Measurements from ENCODE around the gene UNC13D. TPM values are rescaled to one million over a fixed set of nuclear protein-coding genes. Genes with fewer than 3 reads are reported as not detected.

Gene UNC13D
- total RNA-seq, 1 donor from 2014 or later, result 2.7 TPM

- FAIRE-seq (no peak), DNase-seq (ENCODE audit: low read depth) (no peak)
- Histone ChIP-seq H3K4me2 (ENCODE audit: low read length) (no peak overlapping the region), H3K27me3 (ENCODE audit: insufficient read depth, low read length) (no peaks in the 10 kb centered on the region), H2AFZ (ENCODE audit: low read depth, low read length) (no peak overlapping the region), H3K36me3 (ENCODE audit: insufficient read depth, low read length) (peaks cover 10% of the 10 kb centered on the region), H3K27ac (ENCODE audit: low read depth, low read length) (no peak overlapping the region), H3K4me3 (ENCODE audit: insufficient read depth, low read depth, low read length) (no peak overlapping the region), H3K9me3 (ENCODE audit: insufficient read depth, low read depth, low read length) (no peaks in the 10 kb centered on the region), H4K20me1 (ENCODE audit: insufficient read depth, low read length) (peaks cover 21% of the 10 kb centered on the region), H3K79me2 (ENCODE audit: insufficient read depth, low read length) (peaks cover 36% of the 10 kb centered on the region), H3K4me1 (ENCODE audit: insufficient read depth, low read length) (no peaks in the 10 kb centered on the region), H3K9ac (ENCODE audit: low read length) (no peak overlapping the region)
- TF ChIP-seq CTCF (IDR thresholded peaks at IDR 0.05; ENCODE audit: insufficient read depth, low read depth, low read length), result no peak
- TF ChIP-seq EZH2 (IDR thresholded peaks at IDR 0.05; ENCODE audit: insufficient read depth, low read length), result no peak
- no peaks in the 10 kb centered on the region for H3K4me1 Mint-ChIP-seq (ENCODE audit: low read depth, unreplicated experiment)
- no peaks in the 10 kb centered on the region for H3K9me3 Mint-ChIP-seq (ENCODE audit: unreplicated experiment)
- no peaks in the 10 kb centered on the region for H3K27me3 Mint-ChIP-seq (ENCODE audit: low read depth, unreplicated experiment)
- no peak overlapping the region for H3K4me3 Mint-ChIP-seq (ENCODE audit: unreplicated experiment)
- H3K27ac Mint-ChIP-seq (ENCODE audit: unreplicated experiment), result no peak overlapping the region
- H3K36me3 Mint-ChIP-seq (ENCODE audit: low read depth, unreplicated experiment), result peaks cover 5% of the 10 kb centered on the region
Measured at GRCh38 chr17:75799402-75799801, 44.8 kb downstream of the UNC13D start.

DNA sequence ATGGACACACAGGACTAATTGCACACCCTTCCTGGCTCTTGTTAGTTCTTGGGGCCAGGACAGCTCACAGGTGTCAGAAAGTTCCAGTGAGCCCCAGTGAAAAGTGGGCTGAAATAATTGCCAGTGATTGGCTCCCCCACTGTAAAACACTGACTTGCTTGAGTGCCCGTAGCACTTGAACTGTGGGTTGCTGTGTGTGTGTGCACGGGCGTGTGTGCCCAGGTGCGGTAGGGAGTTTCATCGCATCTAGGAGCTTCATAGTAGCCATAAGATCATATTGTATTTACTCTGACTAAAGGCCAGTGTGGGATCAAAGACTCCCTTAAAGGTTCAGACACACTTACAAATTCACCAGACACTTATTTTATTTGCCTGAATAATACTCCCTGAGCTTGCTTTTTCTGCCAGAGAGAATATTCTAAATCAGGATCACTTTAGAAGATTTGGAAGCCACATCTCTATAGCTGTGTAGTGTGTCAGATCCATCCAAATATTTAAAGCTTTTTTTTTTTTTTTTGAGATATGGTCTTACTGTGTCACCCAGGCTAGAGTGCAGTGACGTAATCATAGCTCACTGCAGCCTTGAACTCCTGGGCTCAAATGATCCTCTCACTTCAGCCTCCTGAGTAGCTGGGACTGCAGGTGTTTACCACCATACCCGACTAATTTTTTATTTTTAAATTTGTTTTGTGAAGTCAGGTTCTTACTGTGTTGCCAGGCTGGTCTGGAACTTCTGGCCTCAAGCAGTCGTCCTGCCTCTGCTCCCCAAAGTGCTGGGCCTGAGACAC is 48.2 kb downstream of the UNC13D start:
- Histone ChIP-seq H3K79me2 (ENCODE audit: insufficient read depth, low read length) (peaks cover 65% of the 10 kb centered on the region), H3K4me2 (ENCODE audit: low read length) (no peak overlapping the region), H3K4me1 (ENCODE audit: insufficient read depth, low read length) (peaks cover 3% of the 10 kb centered on the region), H3K9me3 (ENCODE audit: insufficient read depth, low read depth, low read length) (no peaks in the 10 kb centered on the region), H2AFZ (ENCODE audit: low read depth, low read length) (no peak overlapping the region), H3K27me3 (ENCODE audit: insufficient read depth, low read length) (no peaks in the 10 kb centered on the region), H3K9ac (ENCODE audit: low read length) (no peak overlapping the region), H3K4me3 (ENCODE audit: insufficient read depth, low read depth, low read length) (no peak overlapping the region), H4K20me1 (ENCODE audit: insufficient read depth, low read length) (peaks cover 15% of the 10 kb centered on the region), H3K36me3 (ENCODE audit: insufficient read depth, low read length) (peaks cover 16% of the 10 kb centered on the region), H3K27ac (ENCODE audit: low read depth, low read length) (no peak overlapping the region)
- DNase-seq (ENCODE audit: low read depth), result no peak
- H3K36me3 Mint-ChIP-seq (ENCODE audit: low read depth, unreplicated experiment), result peaks cover 5% of the 10 kb centered on the region
- peaks cover 1% of the 10 kb centered on the region for H3K9me3 Mint-ChIP-seq (ENCODE audit: unreplicated experiment)
- no peak for FAIRE-seq
- H3K27me3 Mint-ChIP-seq (ENCODE audit: low read depth, unreplicated experiment), result no peaks in the 10 kb centered on the region
- H3K4me3 Mint-ChIP-seq (ENCODE audit: unreplicated experiment), result no peak overlapping the region
- H3K27ac Mint-ChIP-seq (ENCODE audit: unreplicated experiment), result no peak overlapping the region
- H3K4me1 Mint-ChIP-seq (ENCODE audit: low read depth, unreplicated experiment), result peaks cover 11% of the 10 kb centered on the region
- TF ChIP-seq CTCF (IDR thresholded peaks at IDR 0.05; ENCODE audit: insufficient read depth, low read depth, low read length) (no peak), EZH2 (IDR thresholded peaks at IDR 0.05; ENCODE audit: insufficient read depth, low read length) (no peak)

GRCh38 chr17:75793460-75793859 is 50.7 kb downstream of the UNC13D start:
- Histone ChIP-seq H3K79me2 (ENCODE audit: insufficient read depth, low read length) (peaks cover 89% of the 10 kb centered on the region), H3K4me3 (ENCODE audit: insufficient read depth, low read depth, low read length) (no peak overlapping the region), H3K4me1 (ENCODE audit: insufficient read depth, low read length) (peaks cover 3% of the 10 kb centered on the region), H3K9me3 (ENCODE audit: insufficient read depth, low read depth, low read length) (no peaks in the 10 kb centered on the region), H3K36me3 (ENCODE audit: insufficient read depth, low read length) (peaks cover 12% of the 10 kb centered on the region), H3K9ac (ENCODE audit: low read length) (no peak overlapping the region), H2AFZ (ENCODE audit: low read depth, low read length) (no peak overlapping the region), H4K20me1 (ENCODE audit: insufficient read depth, low read length) (peaks cover 15% of the 10 kb centered on the region), H3K4me2 (ENCODE audit: low read length) (no peak overlapping the region), H3K27ac (ENCODE audit: low read depth, low read length) (no peak overlapping the region), H3K27me3 (ENCODE audit: insufficient read depth, low read length) (no peaks in the 10 kb centered on the region)
- DNase-seq (ENCODE audit: low read depth), result no peak
- peaks cover 1% of the 10 kb centered on the region for H3K9me3 Mint-ChIP-seq (ENCODE audit: unreplicated experiment)
- H3K4me3 Mint-ChIP-seq (ENCODE audit: unreplicated experiment), result no peak overlapping the region
- H3K27ac Mint-ChIP-seq (ENCODE audit: unreplicated experiment), result peak overlapping the region; percentile 41
- no peaks in the 10 kb centered on the region for H3K27me3 Mint-ChIP-seq (ENCODE audit: low read depth, unreplicated experiment)
- FAIRE-seq, result no peak
- TF ChIP-seq CTCF (IDR thresholded peaks at IDR 0.05; ENCODE audit: insufficient read depth, low read depth, low read length), result no peak
- TF ChIP-seq EZH2 (IDR thresholded peaks at IDR 0.05; ENCODE audit: insufficient read depth, low read length), result no peak
- no peaks in the 10 kb centered on the region for H3K36me3 Mint-ChIP-seq (ENCODE audit: low read depth, unreplicated experiment)
- H3K4me1 Mint-ChIP-seq (ENCODE audit: low read depth, unreplicated experiment), result peaks cover 11% of the 10 kb centered on the region
